ENCODE measurements around the gene TBX19.

DNA sequence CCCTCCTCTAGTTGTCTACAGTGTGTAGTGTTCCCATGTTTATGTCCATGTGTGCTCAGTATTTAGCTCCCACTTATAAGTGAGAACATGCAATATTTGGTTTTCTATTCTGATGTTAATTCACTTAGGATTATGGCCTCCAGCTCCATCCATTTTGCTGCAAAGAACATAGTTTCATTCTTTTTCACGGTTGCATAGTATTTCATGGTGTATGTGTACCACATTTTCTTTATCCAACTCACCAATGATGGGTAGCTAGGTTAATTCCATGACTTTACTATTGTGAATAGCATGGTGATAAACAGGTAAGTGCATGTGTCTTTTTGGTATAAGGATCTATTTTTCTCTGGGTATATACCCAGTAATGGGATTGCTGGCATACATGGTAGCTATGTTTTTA, 67.0 kb downstream of the TBX19 start:
- TF ChIP-seq CTCF (optimal IDR thresholded peaks at IDR 0.05 in 1 of 3, IDR thresholded peaks at IDR 0.05 in 1 of 3, conservative IDR thresholded peaks at IDR 0.05 in 1 of 3; ENCODE audit: extremely low read depth in 1 of 3, insufficient read depth in 2 of 3, low read length in 3 of 3): no peak
- TF ChIP-seq EZH2 (IDR thresholded peaks at IDR 0.05; ENCODE audit: low read length): no peak

Measured in keratinocyte (primary cell).